ENCODE results near the gene ZNF212. TPM values are rescaled to one million over a fixed set of nuclear protein-coding genes. Genes with fewer than 3 reads are reported as not detected.
A peak's percentile ranks its signal among the peaks of the same experiment; 100 is the strongest.

ZNF212 gene
- total RNA-seq, 4 donors from 2014 or later = 4.8 to 8.8 (median 7.4) TPM

DNA sequence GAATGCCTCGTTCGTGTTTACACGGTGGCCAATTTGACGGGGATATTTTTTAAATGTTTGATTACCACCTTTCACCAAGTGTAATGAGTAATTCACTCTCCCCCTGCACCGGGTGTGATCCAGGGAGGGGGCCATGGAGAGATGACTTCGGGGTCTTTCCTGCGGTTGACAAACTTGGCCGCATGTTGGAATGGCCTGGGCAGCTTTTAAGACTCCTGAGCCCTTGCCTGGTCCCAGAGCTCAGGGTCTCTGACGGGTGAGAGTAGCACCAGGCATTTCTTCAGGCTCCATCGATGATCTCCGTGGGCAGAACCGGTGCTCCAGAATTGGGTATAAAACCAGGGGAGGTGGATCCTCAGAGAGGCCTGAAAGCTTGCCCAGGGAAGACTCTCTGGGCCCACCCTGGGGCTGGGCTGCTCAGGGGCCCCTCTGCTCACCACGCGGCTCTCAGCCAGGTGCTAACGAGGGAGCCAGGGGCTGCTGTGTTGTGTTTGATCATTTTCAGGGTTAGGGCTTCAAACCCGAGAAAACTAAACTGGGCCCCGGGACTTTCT lies 43.2 kb upstream of the ZNF212 start:
- Histone ChIP-seq H3K4me1 (peaks cover 20 to 31% (median 30%) of the 10 kb centered on the region in 4 donors), H3K36me3 (peaks cover 30 to 34% (median 33%) of the 10 kb centered on the region in 4 donors), H3K4me3 (peak overlapping the region; percentile 72 to 92 (median 81)), H3K27ac (replicated peaks in 1 of 4) (peak overlapping the region; percentile 89 to 94 (median 91)), H3K27me3 (peaks cover 0 to 3% (median 0%) of the 10 kb centered on the region in 4 donors), H3K9me3 (no peaks in the 10 kb centered on the region)
- no peak for TF ChIP-seq POLR2A (IDR thresholded peaks at IDR 0.05; ENCODE audit: low read depth)
- intact Hi-C loops (cut with DNase I) = loop anchor here (5.0 kb wide), 1 partner anchor 49 kb away; the partner anchor contains the start of gene ZNF398
- DNase-seq (ENCODE audit: extremely low spot score) = no peak
- 1% methylated on average over 11 of the region's 17 CpGs for WGBS

- Histone ChIP-seq H3K27ac (replicated peaks in 1 of 4) (peak overlapping the region; percentile 89 to 94 (median 91)), H3K4me3 (peak overlapping the region; percentile 72 to 92 (median 81)), H3K36me3 (peaks cover 32 to 39% (median 38%) of the 10 kb centered on the region in 4 donors), H3K27me3 (peaks cover 0 to 2% (median 0%) of the 10 kb centered on the region in 4 donors), H3K9me3 (no peaks in the 10 kb centered on the region), H3K4me1 (peaks cover 20 to 31% (median 30%) of the 10 kb centered on the region in 4 donors)
- no peak for TF ChIP-seq POLR2A (IDR thresholded peaks at IDR 0.05; ENCODE audit: low read depth)
- no peak for TF ChIP-seq POLR2AphosphoS5 (IDR thresholded peaks at IDR 0.05)
- no peak for TF ChIP-seq CTCF (IDR thresholded peaks at IDR 0.05)
- TF ChIP-seq EP300 (IDR thresholded peaks at IDR 0.05) = no peak
- DNase-seq (ENCODE audit: extremely low spot score) = no peak
- WGBS = 19% methylated on average over 6 of the region's 7 CpGs
- intact Hi-C loops (cut with DNase I) = loop anchor here (5.0 kb wide), 1 partner anchor 49 kb away; the partner anchor contains the start of gene ZNF398
Observed at GRCh38 chr7:149196705-149197171, 42.7 kb upstream of the ZNF212 start.

DNA sequence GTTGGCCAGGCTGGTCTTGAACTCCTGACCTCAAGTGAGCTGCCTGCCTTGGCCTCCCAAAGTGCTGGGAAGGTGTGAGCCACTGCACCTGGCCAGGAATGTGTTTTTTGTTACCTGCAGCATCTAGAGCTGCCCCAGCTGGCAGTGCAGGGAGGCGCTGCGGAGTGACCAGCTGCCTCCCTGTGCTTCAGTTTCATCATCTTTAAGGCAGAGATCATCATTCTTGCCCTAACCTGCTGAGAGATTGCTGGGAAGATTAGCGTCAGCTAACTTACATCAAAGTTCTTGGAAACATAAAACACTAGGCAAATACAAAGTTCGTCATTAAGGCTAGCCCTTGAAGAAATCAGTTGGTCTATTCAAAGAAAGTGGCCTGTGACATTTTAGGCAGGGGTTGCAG lies 41.8 kb upstream of the ZNF212 start:
- WGBS = 57% methylated on average over 4 of the region's 4 CpGs
- Histone ChIP-seq H3K27ac (replicated peaks in 1 of 4) (no peak overlapping the region), H3K9me3 (no peaks in the 10 kb centered on the region), H3K36me3 (peaks cover 37 to 49% (median 47%) of the 10 kb centered on the region in 4 donors), H3K4me3 (peak overlapping the region in 1 of 4 donors; percentile 79), H3K4me1 (peaks cover 22 to 32% (median 30%) of the 10 kb centered on the region in 4 donors), H3K27me3 (no peaks in the 10 kb centered on the region)
- TF ChIP-seq POLR2A (IDR thresholded peaks at IDR 0.05; ENCODE audit: low read depth) (no peak), CTCF (IDR thresholded peaks at IDR 0.05) (no peak), POLR2AphosphoS5 (IDR thresholded peaks at IDR 0.05) (no peak), EP300 (IDR thresholded peaks at IDR 0.05) (no peak)
- intact Hi-C loops (cut with DNase I) = loop anchor here (5.0 kb wide), 1 partner anchor 50 kb away; the partner anchor contains the start of gene ZNF398
- DNase-seq (ENCODE audit: extremely low spot score) = no peak

DNA sequence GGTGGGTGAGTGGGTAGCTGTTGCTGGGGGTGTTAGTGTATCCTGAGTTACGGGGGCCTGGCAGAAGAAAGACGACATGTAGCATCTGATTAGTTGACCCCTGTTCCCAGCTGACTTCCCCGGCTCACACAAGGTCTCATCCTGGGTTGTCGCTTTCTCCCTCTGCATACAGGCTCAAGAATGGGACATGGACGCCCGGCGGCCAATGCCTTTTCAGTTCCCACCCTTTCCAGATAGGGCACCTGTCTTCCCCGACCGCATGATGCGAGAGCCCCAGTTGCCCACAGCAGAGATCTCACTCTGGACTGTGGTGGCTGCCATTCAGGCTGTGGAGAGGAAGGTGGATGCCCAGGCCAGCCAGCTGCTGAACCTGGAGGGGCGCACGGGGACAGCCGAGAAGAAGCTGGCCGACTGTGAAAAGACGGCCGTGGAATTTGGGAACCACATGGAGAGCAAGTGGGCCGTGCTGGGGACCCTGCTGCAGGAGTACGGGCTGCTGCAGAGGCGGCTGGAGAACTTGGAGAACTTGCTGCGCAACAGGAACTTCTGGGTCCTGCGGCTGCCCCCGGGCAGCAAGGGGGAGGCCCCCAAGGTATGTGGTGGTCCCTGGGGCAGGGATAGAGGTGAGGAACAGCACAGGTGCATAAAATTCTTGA lies 41.2 kb upstream of the ZNF212 start:
- H3K27ac ChIP-seq (replicated peaks in 1 of 4) = no peak overlapping the region
- peaks cover 43 to 55% (median 53%) of the 10 kb centered on the region in 4 donors for H3K36me3 ChIP-seq
- H3K9me3 ChIP-seq = no peaks in the 10 kb centered on the region
- intact Hi-C loops (cut with DNase I) = loop anchor here (5.0 kb wide), 1 partner anchor 51 kb away; the partner anchor contains the start of gene ZNF398
- H3K4me3 ChIP-seq = no peak overlapping the region
- DNase-seq (ENCODE audit: extremely low spot score) = no peak
- H3K27me3 ChIP-seq = no peaks in the 10 kb centered on the region
- TF ChIP-seq POLR2AphosphoS5 (IDR thresholded peaks at IDR 0.05) = no peak
- TF ChIP-seq POLR2A (IDR thresholded peaks at IDR 0.05; ENCODE audit: low read depth) = no peak
- TF ChIP-seq CTCF (IDR thresholded peaks at IDR 0.05) = no peak
- no peak for TF ChIP-seq EP300 (IDR thresholded peaks at IDR 0.05)
- peaks cover 22 to 34% (median 30%) of the 10 kb centered on the region in 4 donors for H3K4me1 ChIP-seq
- 88% methylated on average over 22 of the region's 22 CpGs for WGBS
